ENCODE data around the gene SGK2.

SGK2 gene

GRCh38 chr20:43563429-43563828 lies 4.6 kb downstream of the SGK2 start:
- Histone ChIP-seq H3K36me3 (ENCODE audit: insufficient read depth, low read length) (no peaks in the 10 kb centered on the region), H3K9me3 (ENCODE audit: control insufficient read depth, insufficient read depth, low read length) (no peaks in the 10 kb centered on the region), H3K9ac (ENCODE audit: low read depth, low read length) (no peak overlapping the region), H3K4me1 (ENCODE audit: insufficient read depth, low read length) (peaks cover 6% of the 10 kb centered on the region; the same call in 1 of the 2 replicates)

GRCh38 chr20:43563991-43564390 lies 5.2 kb downstream of the SGK2 start:
- Histone ChIP-seq H3K9ac (ENCODE audit: low read depth, low read length) (no peak overlapping the region), H3K36me3 (ENCODE audit: insufficient read depth, low read length) (no peaks in the 10 kb centered on the region), H3K9me3 (ENCODE audit: control insufficient read depth, insufficient read depth, low read length) (no peaks in the 10 kb centered on the region), H3K4me1 (ENCODE audit: insufficient read depth, low read length) (peaks cover under 1% of the 10 kb centered on the region; the same call in 1 of the 2 replicates)

- Histone ChIP-seq H3K4me1 (ENCODE audit: insufficient read depth, low read length) (no peaks in the 10 kb centered on the region), H3K9ac (ENCODE audit: low read depth, low read length) (no peak overlapping the region), H3K36me3 (ENCODE audit: insufficient read depth, low read length) (no peaks in the 10 kb centered on the region), H3K9me3 (ENCODE audit: control insufficient read depth, insufficient read depth, low read length) (no peaks in the 10 kb centered on the region)
Observed at GRCh38 chr20:43564455-43564854, 5.6 kb downstream of the SGK2 start.

GRCh38 chr20:43564993-43565757 lies 6.3 kb downstream of the SGK2 start:
- H3K36me3 ChIP-seq (ENCODE audit: insufficient read depth, low read length), result no peaks in the 10 kb centered on the region
- H3K4me1 ChIP-seq (ENCODE audit: insufficient read depth, low read length), result no peaks in the 10 kb centered on the region
- H3K9me3 ChIP-seq (ENCODE audit: control insufficient read depth, insufficient read depth, low read length), result no peaks in the 10 kb centered on the region
- H3K9ac ChIP-seq (ENCODE audit: low read depth, low read length), result no peak overlapping the region

- no peaks in the 10 kb centered on the region for H3K9me3 ChIP-seq (ENCODE audit: control insufficient read depth, insufficient read depth, low read length)
- H3K4me1 ChIP-seq (ENCODE audit: insufficient read depth, low read length), result no peaks in the 10 kb centered on the region
- no peaks in the 10 kb centered on the region for H3K36me3 ChIP-seq (ENCODE audit: insufficient read depth, low read length)
- H3K9ac ChIP-seq (ENCODE audit: low read depth, low read length), result no peak overlapping the region
Observed at GRCh38 chr20:43565758-43566104, 6.9 kb downstream of the SGK2 start.

GRCh38 chr20:43567477-43567876 lies 8.7 kb downstream of the SGK2 start:
- no peaks in the 10 kb centered on the region for H3K9me3 ChIP-seq (ENCODE audit: control insufficient read depth, insufficient read depth, low read length)
- no peaks in the 10 kb centered on the region for H3K4me1 ChIP-seq (ENCODE audit: insufficient read depth, low read length)
- H3K36me3 ChIP-seq (ENCODE audit: insufficient read depth, low read length), result no peaks in the 10 kb centered on the region
- no peak overlapping the region for H3K9ac ChIP-seq (ENCODE audit: low read depth, low read length)

GRCh38 chr20:43568706-43569105 lies 9.9 kb downstream of the SGK2 start:
- H3K4me1 ChIP-seq (ENCODE audit: insufficient read depth, low read length), result no peaks in the 10 kb centered on the region
- H3K9ac ChIP-seq (ENCODE audit: low read depth, low read length), result no peak overlapping the region
- no peaks in the 10 kb centered on the region for H3K36me3 ChIP-seq (ENCODE audit: insufficient read depth, low read length)
- no peaks in the 10 kb centered on the region for H3K9me3 ChIP-seq (ENCODE audit: control insufficient read depth, insufficient read depth, low read length)

GRCh38 chr20:43569282-43569681 lies 10.5 kb downstream of the SGK2 start:
- Histone ChIP-seq H3K9ac (ENCODE audit: low read depth, low read length) (no peak overlapping the region), H3K9me3 (ENCODE audit: control insufficient read depth, insufficient read depth, low read length) (no peaks in the 10 kb centered on the region), H3K36me3 (ENCODE audit: insufficient read depth, low read length) (no peaks in the 10 kb centered on the region), H3K4me1 (ENCODE audit: insufficient read depth, low read length) (no peaks in the 10 kb centered on the region)

GRCh38 chr20:43570496-43570895 lies 11.7 kb downstream of the SGK2 start:
- H3K36me3 ChIP-seq (ENCODE audit: insufficient read depth, low read length), result no peaks in the 10 kb centered on the region
- H3K9ac ChIP-seq (ENCODE audit: low read depth, low read length), result no peak overlapping the region
- no peaks in the 10 kb centered on the region for H3K4me1 ChIP-seq (ENCODE audit: insufficient read depth, low read length)
- no peaks in the 10 kb centered on the region for H3K9me3 ChIP-seq (ENCODE audit: control insufficient read depth, insufficient read depth, low read length)

- Histone ChIP-seq H3K9me3 (ENCODE audit: control insufficient read depth, insufficient read depth, low read length) (no peaks in the 10 kb centered on the region), H3K4me1 (ENCODE audit: insufficient read depth, low read length) (no peaks in the 10 kb centered on the region), H3K9ac (ENCODE audit: low read depth, low read length) (no peak overlapping the region), H3K36me3 (ENCODE audit: insufficient read depth, low read length) (no peaks in the 10 kb centered on the region)
Observed at GRCh38 chr20:43571310-43571709, 12.5 kb downstream of the SGK2 start.

- no peaks in the 10 kb centered on the region for H3K9me3 ChIP-seq (ENCODE audit: control insufficient read depth, insufficient read depth, low read length)
- no peaks in the 10 kb centered on the region for H3K36me3 ChIP-seq (ENCODE audit: insufficient read depth, low read length)
- no peaks in the 10 kb centered on the region for H3K4me1 ChIP-seq (ENCODE audit: insufficient read depth, low read length)
- no peak overlapping the region for H3K9ac ChIP-seq (ENCODE audit: low read depth, low read length)
Observed at GRCh38 chr20:43571771-43572170, 12.9 kb downstream of the SGK2 start.

GRCh38 chr20:43572891-43573290 lies 14.1 kb downstream of the SGK2 start:
- Histone ChIP-seq H3K9ac (ENCODE audit: low read depth, low read length) (no peak overlapping the region), H3K9me3 (ENCODE audit: control insufficient read depth, insufficient read depth, low read length) (no peaks in the 10 kb centered on the region), H3K4me1 (ENCODE audit: insufficient read depth, low read length) (no peaks in the 10 kb centered on the region), H3K36me3 (ENCODE audit: insufficient read depth, low read length) (no peaks in the 10 kb centered on the region)

GRCh38 chr20:43576108-43576507 lies 17.3 kb downstream of the SGK2 start:
- Histone ChIP-seq H3K9ac (ENCODE audit: low read depth, low read length) (no peak overlapping the region), H3K4me1 (ENCODE audit: insufficient read depth, low read length) (no peaks in the 10 kb centered on the region), H3K36me3 (ENCODE audit: insufficient read depth, low read length) (no peaks in the 10 kb centered on the region), H3K9me3 (ENCODE audit: control insufficient read depth, insufficient read depth, low read length) (no peaks in the 10 kb centered on the region)

- Histone ChIP-seq H3K9ac (ENCODE audit: low read depth, low read length) (no peak overlapping the region), H3K36me3 (ENCODE audit: insufficient read depth, low read length) (no peaks in the 10 kb centered on the region), H3K4me1 (ENCODE audit: insufficient read depth, low read length) (peaks cover 12% of the 10 kb centered on the region), H3K9me3 (ENCODE audit: control insufficient read depth, insufficient read depth, low read length) (no peaks in the 10 kb centered on the region)
Observed at GRCh38 chr20:43579861-43580793, 21.3 kb downstream of the SGK2 start.

Data from ES-I3 (cell line).